HL-60 (cell line): ENCODE data around the gene TMEM108.

ENCODE experiments used
- DNase-seq, 2 experiments: peaks; one replicate each; pipeline ENCODE4 v3.0.0-alpha.2; 2010 to 2020; ENCODE audit warnings: low read depth in 1 of 2, low spot score in 1 of 2
- H3K27ac ChIP-seq: fragments of 250-450 bp; sonication (Bioruptor Pico); replicated peaks from 2 replicates; pipeline ENCODE4 v1.5.1; 2020; ENCODE audit warnings: mild to moderate bottlenecking, moderate library complexity
- H3K27me3 ChIP-seq: fragments of 250-450 bp; sonication (Bioruptor Pico); 2 replicates; pipeline ENCODE4 v1.5.1; 2021; ENCODE audit warnings: mild to moderate bottlenecking, moderate library complexity; ENCODE audit not compliant: insufficient read depth, poor library complexity, severe bottlenecking
- H3K4me3 ChIP-seq: replicated peaks from 2 replicates; pipeline ENCODE4 v1.5.1; 2011; ENCODE audit warnings: mild to moderate bottlenecking, control low read depth, low read length; ENCODE audit not compliant: insufficient read depth
- GABPA ChIP-seq: IDR thresholded peaks from 2 replicates; pipeline ENCODE4 v1.6.1; 2012; ENCODE audit warnings: low read depth
- POLR2AphosphoS5 ChIP-seq: IDR thresholded peaks from 2 replicates; pipeline ENCODE4 v1.6.1; 2012; ENCODE audit warnings: low read depth
- SPI1 ChIP-seq: IDR thresholded peaks from 2 replicates; pipeline ENCODE4 v1.6.1; 2012; ENCODE audit warnings: low read depth, mild to moderate bottlenecking, borderline replicate concordance
- TF ChIP-seq, protein P1 (sequence below): IDR thresholded peaks from one replicate; pipeline ENCODE4 v1.5.1; 2011; ENCODE audit warnings: low read length, control low read depth, inconsistent platforms; ENCODE audit not compliant: insufficient read depth
- TF ChIP-seq, protein P2 (sequence below): IDR thresholded peaks from 2 replicates; pipeline ENCODE4 v1.6.1; 2012; ENCODE audit warnings: low read depth; ENCODE audit not compliant: insufficient replicate concordance

TMEM108 gene

DNA sequence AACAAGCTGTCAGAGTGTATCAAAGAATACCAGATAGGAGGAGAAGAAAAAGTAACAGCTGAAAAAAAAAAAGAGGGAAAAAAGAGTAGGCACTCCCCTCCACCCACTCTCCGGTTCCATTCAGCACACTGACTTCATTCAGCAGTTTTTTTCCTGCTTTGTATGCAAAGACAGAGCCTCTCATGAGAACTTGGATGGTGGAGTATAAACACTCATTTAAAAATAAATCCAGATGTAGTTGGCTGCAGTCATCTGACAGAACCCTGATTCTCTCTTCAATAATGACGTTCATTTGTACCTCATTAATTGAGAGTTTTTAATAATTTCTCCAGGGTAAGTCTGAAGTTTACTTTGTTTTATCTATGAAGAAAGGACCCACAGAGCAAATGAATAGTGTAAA, 81.0 kb downstream of the TMEM108 start:
- no peak overlapping the region for H3K27ac ChIP-seq
- no peak for DNase-seq
- TF ChIP-seq, protein P1, sequence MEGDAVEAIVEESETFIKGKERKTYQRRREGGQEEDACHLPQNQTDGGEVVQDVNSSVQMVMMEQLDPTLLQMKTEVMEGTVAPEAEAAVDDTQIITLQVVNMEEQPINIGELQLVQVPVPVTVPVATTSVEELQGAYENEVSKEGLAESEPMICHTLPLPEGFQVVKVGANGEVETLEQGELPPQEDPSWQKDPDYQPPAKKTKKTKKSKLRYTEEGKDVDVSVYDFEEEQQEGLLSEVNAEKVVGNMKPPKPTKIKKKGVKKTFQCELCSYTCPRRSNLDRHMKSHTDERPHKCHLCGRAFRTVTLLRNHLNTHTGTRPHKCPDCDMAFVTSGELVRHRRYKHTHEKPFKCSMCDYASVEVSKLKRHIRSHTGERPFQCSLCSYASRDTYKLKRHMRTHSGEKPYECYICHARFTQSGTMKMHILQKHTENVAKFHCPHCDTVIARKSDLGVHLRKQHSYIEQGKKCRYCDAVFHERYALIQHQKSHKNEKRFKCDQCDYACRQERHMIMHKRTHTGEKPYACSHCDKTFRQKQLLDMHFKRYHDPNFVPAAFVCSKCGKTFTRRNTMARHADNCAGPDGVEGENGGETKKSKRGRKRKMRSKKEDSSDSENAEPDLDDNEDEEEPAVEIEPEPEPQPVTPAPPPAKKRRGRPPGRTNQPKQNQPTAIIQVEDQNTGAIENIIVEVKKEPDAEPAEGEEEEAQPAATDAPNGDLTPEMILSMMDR: no peak
- no peaks in the 10 kb centered on the region for H3K27me3 ChIP-seq
- no peak overlapping the region for H3K4me3 ChIP-seq

GRCh38 chr3:133121450-133121849, 83.3 kb downstream of the TMEM108 start:
- Histone ChIP-seq H3K27ac (no peak overlapping the region), H3K4me3 (no peak overlapping the region), H3K27me3 (no peaks in the 10 kb centered on the region)
- no peak for DNase-seq
- TF ChIP-seq GABPA (no peak), POLR2AphosphoS5 (no peak), SPI1 (no peak)
- TF ChIP-seq, protein P1: no peak
- TF ChIP-seq, protein P2, sequence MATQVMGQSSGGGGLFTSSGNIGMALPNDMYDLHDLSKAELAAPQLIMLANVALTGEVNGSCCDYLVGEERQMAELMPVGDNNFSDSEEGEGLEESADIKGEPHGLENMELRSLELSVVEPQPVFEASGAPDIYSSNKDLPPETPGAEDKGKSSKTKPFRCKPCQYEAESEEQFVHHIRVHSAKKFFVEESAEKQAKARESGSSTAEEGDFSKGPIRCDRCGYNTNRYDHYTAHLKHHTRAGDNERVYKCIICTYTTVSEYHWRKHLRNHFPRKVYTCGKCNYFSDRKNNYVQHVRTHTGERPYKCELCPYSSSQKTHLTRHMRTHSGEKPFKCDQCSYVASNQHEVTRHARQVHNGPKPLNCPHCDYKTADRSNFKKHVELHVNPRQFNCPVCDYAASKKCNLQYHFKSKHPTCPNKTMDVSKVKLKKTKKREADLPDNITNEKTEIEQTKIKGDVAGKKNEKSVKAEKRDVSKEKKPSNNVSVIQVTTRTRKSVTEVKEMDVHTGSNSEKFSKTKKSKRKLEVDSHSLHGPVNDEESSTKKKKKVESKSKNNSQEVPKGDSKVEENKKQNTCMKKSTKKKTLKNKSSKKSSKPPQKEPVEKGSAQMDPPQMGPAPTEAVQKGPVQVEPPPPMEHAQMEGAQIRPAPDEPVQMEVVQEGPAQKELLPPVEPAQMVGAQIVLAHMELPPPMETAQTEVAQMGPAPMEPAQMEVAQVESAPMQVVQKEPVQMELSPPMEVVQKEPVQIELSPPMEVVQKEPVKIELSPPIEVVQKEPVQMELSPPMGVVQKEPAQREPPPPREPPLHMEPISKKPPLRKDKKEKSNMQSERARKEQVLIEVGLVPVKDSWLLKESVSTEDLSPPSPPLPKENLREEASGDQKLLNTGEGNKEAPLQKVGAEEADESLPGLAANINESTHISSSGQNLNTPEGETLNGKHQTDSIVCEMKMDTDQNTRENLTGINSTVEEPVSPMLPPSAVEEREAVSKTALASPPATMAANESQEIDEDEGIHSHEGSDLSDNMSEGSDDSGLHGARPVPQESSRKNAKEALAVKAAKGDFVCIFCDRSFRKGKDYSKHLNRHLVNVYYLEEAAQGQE: no peak

- no peak overlapping the region for H3K27ac ChIP-seq
- H3K4me3 ChIP-seq: no peak overlapping the region
- no peaks in the 10 kb centered on the region for H3K27me3 ChIP-seq
- DNase-seq: no peak
- TF ChIP-seq, protein P2: no peak
- TF ChIP-seq POLR2AphosphoS5 (no peak), SPI1 (no peak), GABPA (no peak)
- TF ChIP-seq, protein P1: no peak
Measured at GRCh38 chr3:133123636-133124035, 85.4 kb downstream of the TMEM108 start.

GRCh38 chr3:133124511-133124910, 86.3 kb downstream of the TMEM108 start:
- TF ChIP-seq POLR2AphosphoS5 (no peak), SPI1 (no peak), GABPA (no peak)
- TF ChIP-seq, protein P2: no peak
- TF ChIP-seq, protein P1: no peak
- Histone ChIP-seq H3K27me3 (no peaks in the 10 kb centered on the region), H3K27ac (no peak overlapping the region), H3K4me3 (no peak overlapping the region)
- DNase-seq: no peak
